DOHH2 (cell line): ENCODE measurements around the gene HOXA6.

Source experiments
- H3F3A ChIP-seq: fragments of 200-600 bp; sonication (generic), shearing (Covaris generic); 2 replicates; pipeline ENCODE4 v1.6.0; 2016; ENCODE audit warnings: antibody characterized with exemption, mild to moderate bottlenecking; ENCODE audit not compliant: control insufficient read depth, insufficient read depth
- H3K27ac ChIP-seq: fragments of 200-600 bp; sonication (generic); 2 replicates; pipeline ENCODE4 v1.5.1; 2014; ENCODE audit warnings: low read depth, mild to moderate bottlenecking, low read length, moderate library complexity
- H3K27me3 ChIP-seq: fragments of 200-600 bp; sonication (generic); 2 replicates; pipeline ENCODE4 v1.6.1; 2014; ENCODE audit warnings: mild to moderate bottlenecking, low read length, mixed read lengths; ENCODE audit not compliant: control insufficient read depth
- H3K36me3 ChIP-seq: fragments of 200-600 bp; sonication (generic); 2 replicates; pipeline ENCODE4 v1.6.1; 2014; ENCODE audit warnings: mild to moderate bottlenecking, low read length, moderate library complexity, mixed read lengths; ENCODE audit not compliant: control insufficient read depth
- H3K4me1 ChIP-seq: fragments of 200-600 bp; sonication (generic); 2 replicates; pipeline ENCODE4 v1.6.1; 2014; ENCODE audit warnings: mild to moderate bottlenecking, low read length, mixed read lengths; ENCODE audit not compliant: control insufficient read depth
- H3K4me2 ChIP-seq: fragments of 200-600 bp; sonication (generic); 2 replicates; pipeline ENCODE4 v1.6.0; 2014; ENCODE audit warnings: mild to moderate bottlenecking, low read length, moderate library complexity
- H3K4me3 ChIP-seq: fragments of 200-600 bp; sonication (generic); 2 replicates; pipeline ENCODE4 v1.5.1; 2014; ENCODE audit warnings: mild to moderate bottlenecking, low read length, mixed read lengths
- H3K79me2 ChIP-seq: fragments of 200-600 bp; sonication (generic); 2 replicates; pipeline ENCODE4 v1.6.1; 2014; ENCODE audit warnings: mild to moderate bottlenecking, low read length, mixed read lengths; ENCODE audit not compliant: control insufficient read depth
- H3K9me2 ChIP-seq: fragments of 200-600 bp; sonication (generic); replicated peaks from 2 replicates; pipeline ENCODE4 v1.6.1; 2014; ENCODE audit warnings: mild to moderate bottlenecking, low read length, mixed read lengths; ENCODE audit not compliant: control insufficient read depth
- H3K9me3 ChIP-seq: fragments of 200-600 bp; sonication (generic); 2 replicates; pipeline ENCODE4 v1.6.1; 2014; ENCODE audit warnings: antibody characterized with exemption, low read length, mixed read lengths; ENCODE audit not compliant: control insufficient read depth, insufficient read depth
- H4K20me1 ChIP-seq: fragments of 200-600 bp; sonication (generic); 2 replicates; pipeline ENCODE4 v1.6.0; 2014; ENCODE audit warnings: low read depth, mild to moderate bottlenecking, antibody characterized with exemption, low read length, moderate library complexity; ENCODE audit not compliant: control insufficient read depth, insufficient read depth
- EZH2phosphoT487 ChIP-seq: fragments of 200-600 bp; sonication (generic); IDR thresholded peaks from 2 replicates; pipeline ENCODE4 v1.6.1; 2017; ENCODE audit warnings: borderline replicate concordance, mild to moderate bottlenecking, antibody characterized with exemption, low read length, moderate library complexity, mixed read lengths
- TF ChIP-seq, protein P1 (sequence below): fragments of 200-600 bp; sonication (generic); IDR thresholded peaks from one replicate; pipeline ENCODE4 v1.5.1; 2014; ENCODE audit warnings: antibody characterized with exemption, mild to moderate bottlenecking, low read depth, low read length; ENCODE audit not compliant: poor library complexity, severe bottlenecking

Gene HOXA6

DNA sequence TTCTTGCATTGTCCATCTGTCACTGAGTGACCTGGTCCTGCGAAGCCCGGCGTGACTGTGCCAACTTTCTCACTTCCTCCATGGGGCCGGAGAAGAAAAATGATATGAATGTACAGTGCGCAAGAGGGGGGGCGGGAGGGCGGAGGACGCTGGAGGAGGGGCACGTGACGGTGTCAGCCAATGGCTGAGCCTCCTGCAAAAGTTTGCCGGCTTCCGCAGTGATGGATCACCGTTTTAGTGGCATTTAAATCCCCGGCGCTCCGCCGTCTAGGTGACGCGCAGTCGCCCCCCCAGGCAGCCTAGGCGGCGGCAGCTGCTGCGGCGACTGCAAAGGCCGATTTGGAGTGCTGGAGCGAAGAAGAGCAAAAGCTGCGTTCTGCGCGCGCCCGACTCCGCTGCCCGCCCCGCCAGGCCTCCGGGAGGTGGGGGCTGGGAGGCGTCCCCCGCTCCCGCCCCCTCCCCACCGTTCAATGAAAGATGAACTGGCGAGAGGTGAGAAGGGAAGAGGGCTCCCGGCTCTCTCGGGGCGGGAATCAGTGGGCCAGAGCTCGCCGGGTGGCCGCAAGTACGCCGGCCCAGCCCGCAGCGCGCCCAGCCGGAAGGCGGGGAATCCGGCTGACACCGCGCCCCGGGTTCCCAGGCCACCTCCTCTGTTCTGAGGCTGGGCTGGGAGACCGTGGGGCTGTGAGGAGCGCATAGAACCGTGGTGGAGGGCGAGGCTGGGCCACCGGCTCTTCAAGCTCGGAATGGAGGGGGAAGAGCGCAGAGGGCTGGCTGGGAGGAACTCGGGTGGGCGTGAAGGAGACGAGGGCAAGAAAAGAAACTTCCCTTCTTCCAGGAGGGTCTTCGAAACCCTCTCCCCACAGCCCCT lies 51.4 kb downstream of the HOXA6 start, which contains the start of gene HOXA1:
Gene HOXA1 (minus strand): TSS at position 104 of the 871 bp plus-strand sequence. CDS start 88 bp downstream, at position 16.
- no peaks in the 10 kb centered on the region for H3K9me2 ChIP-seq
- peaks cover 36% of the 10 kb centered on the region for H3K4me1 ChIP-seq
- H3K4me2 ChIP-seq, result peak within 1 kb of the TSS; percentile 89
- H3K27ac ChIP-seq, result peak within 1 kb of the TSS; percentile 26
- H3K36me3 ChIP-seq, result no peaks in the 10 kb centered on the region
- peak within 1 kb of the TSS; percentile 90 for H3K4me3 ChIP-seq
- H3F3A ChIP-seq, result peaks cover 3% of the 10 kb centered on the region; the same call in 1 of the 2 replicates
- peak; percentile 15; the same call in 1 of the 2 replicates for TF ChIP-seq EZH2phosphoT487
- TF ChIP-seq, protein P1, sequence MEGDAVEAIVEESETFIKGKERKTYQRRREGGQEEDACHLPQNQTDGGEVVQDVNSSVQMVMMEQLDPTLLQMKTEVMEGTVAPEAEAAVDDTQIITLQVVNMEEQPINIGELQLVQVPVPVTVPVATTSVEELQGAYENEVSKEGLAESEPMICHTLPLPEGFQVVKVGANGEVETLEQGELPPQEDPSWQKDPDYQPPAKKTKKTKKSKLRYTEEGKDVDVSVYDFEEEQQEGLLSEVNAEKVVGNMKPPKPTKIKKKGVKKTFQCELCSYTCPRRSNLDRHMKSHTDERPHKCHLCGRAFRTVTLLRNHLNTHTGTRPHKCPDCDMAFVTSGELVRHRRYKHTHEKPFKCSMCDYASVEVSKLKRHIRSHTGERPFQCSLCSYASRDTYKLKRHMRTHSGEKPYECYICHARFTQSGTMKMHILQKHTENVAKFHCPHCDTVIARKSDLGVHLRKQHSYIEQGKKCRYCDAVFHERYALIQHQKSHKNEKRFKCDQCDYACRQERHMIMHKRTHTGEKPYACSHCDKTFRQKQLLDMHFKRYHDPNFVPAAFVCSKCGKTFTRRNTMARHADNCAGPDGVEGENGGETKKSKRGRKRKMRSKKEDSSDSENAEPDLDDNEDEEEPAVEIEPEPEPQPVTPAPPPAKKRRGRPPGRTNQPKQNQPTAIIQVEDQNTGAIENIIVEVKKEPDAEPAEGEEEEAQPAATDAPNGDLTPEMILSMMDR, result peak; percentile 31
- peaks cover 12% of the 10 kb centered on the region for H3K27me3 ChIP-seq
- peaks cover 15% of the 10 kb centered on the region for H3K79me2 ChIP-seq
- H4K20me1 ChIP-seq, result no peaks in the 10 kb centered on the region
- no peaks in the 10 kb centered on the region for H3K9me3 ChIP-seq
